Kidney glomerular epithelial cell (primary cell): ENCODE measurements around the gene CTSD.

ENCODE experiments used
- DNase-seq: peaks from one replicate; lab custom pipeline; 2025; lab: John Stamatoyannopoulos, UW

CTSD gene

GRCh38 chr11:1782831-1783724 lies 19.4 kb upstream of the CTSD start:
- DNase-seq = peak; percentile 42

DNA sequence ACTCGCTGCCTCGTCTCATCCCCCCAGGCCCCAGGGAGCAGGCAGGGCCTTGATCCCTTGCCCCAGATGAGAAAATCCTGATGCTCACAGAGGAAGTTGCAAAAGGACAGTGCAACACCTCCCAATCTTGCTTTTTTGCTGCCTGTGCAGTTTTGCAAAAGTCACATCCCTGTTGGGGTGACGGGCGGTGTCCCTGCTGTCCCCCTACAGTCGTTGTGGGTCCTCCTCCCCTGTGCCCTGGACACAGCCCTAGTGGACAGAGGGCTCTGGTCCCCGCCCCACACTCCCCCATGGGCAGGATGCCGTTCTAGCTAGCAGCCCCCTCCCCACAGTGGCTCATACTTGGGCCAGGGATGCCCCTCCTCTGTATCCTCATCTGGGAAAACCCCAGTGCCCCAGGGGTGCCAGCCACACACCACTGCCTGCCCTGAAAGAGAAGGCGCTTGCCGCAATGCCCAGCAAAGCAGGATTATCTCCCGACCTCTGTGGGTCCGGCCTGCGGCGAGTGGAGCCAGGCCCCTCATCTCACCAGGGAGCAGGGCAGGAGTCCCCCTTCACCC lies 18.4 kb upstream of the CTSD start:
- no peak for DNase-seq

- no peak for DNase-seq
Observed at GRCh38 chr11:1781593-1781975, 17.9 kb upstream of the CTSD start.

DNA sequence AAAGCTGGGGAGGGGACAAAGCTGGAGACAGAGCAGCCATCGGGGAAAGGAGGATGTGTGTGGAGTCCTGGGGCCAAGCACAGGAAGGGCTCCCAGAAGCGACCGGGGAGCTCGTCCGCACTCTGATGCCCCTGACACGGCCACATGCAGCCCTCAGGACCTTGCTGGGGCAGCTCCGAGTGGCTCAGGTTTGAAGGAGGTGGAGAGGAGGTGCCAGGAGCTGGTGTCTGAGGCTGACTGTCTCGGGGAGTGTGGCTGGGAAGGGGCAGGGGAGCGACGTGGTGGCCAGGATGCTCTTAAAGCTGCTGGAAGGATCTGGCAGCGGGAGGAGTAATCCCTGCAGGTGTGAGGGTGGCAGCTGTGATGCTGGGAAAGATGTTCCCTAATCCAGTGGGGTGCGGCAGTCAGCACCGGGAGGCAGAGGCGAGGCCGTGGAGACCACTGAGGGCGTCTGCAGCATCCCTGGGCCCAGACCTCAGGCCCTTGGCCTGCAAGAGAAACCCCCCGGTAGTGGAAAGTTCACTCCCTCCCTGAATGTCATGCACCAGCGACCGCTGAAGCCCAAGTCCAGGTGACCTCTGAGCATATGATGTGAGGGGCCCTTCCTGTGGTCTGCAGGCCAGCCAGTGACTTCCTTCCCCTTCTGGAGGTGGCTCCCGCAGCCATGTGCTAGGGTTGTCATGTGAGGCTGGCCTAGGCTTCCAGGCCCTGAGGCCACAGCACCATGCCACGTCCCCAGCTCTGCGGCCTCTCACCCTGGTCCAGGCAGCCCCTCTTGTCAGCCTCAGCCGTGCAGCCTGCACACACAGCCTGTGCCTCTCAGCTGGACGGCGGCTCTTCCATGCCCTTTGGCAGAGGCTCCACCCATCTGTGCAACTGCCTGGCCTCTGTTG lies 17.2 kb upstream of the CTSD start:
- DNase-seq = no peak

DNA sequence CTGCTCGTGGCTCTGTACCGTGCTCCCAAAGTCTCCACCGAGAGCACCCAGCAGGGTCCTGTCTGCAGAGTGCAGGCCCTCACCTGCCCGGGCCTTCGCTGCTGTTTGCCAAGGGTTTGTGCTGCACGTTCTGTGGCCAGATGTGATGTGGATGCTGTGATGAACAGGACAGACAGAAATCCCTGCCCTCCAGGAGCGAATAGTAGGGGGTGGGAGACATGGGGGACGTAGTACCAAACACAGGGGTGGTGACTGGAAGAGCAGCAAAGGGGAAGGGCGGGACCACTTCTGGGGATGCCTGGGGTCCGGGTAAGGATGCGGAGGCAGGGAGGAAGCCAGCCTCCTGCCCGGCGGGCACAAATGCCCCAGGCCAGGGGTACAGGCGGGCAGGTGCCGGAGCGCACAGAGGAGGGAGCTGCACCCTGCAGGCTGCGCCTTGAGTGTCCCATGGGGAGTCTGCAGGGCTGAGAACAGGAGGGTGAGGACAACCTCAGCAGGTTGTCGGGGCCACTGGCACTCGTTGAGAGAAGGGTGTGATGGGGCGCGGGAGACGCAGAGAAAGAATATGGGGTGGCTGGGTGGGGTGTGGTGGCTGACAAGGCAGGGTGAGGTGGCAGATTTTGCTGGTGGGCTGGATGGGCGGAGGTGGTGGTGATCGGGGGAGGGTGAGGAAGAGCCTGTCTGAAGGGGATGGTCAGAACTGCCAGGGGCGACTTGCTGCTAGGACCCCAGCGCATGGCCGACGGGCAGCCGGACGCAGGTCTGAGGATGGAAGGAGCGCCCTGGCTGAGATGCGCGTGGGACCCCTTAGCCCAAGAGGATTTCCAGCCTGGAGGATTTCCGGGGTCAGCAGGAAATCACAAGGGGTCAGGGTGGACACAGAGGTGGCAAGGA lies 16.3 kb upstream of the CTSD start:
- DNase-seq = no peak

GRCh38 chr11:1779034-1779805 lies 15.5 kb upstream of the CTSD start:
- DNase-seq = no peak

- no peak for DNase-seq
Observed at GRCh38 chr11:1778141-1778911, 14.6 kb upstream of the CTSD start.

DNA sequence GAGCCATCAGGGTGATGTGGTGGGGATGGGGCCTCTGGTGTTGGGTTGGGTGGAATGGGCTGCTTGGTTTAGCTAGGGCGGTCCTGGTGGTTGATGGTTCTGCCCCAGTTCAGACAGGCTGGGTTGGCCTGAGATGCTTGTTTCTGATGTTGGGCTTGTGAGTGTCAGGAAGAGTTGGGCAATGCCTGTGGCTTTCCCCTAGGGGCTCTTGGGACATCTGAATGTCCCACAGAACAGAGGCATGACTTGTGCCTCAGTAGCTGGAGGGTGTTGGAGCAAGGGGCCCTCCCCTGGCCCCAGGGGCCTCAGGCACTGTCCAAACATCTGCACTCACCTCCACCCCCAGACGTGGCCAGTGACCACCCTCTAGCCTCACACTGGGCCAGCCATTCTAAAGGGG lies 14.0 kb upstream of the CTSD start:
- no peak for DNase-seq

- DNase-seq = no peak
Observed at GRCh38 chr11:1776944-1777715, 13.4 kb upstream of the CTSD start.

DNA sequence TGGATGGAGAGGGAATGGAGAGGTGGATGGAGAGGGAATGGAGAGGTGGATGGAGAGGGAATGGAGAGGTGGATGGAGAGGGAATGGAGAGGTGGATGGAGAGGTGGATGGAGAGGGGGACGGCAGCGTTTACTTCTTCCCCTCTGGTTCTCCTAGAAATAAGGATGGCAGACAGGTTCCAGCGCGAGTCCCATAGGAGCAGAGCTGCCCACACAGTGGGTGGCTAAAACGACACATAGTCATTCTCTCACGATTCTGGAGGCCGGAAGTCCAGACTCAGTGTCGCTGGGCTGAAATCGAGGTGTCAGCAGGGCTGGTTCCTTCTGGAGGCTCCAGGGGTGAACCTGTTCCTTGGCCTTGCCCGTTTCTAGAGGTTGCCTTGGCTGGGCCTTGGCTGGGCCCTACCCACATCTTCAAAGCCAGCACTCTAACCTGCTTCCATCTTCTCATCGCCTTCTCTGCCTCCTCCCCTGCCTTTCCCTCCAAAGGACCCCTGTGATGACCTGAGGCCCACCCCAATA lies 12.7 kb upstream of the CTSD start:
- DNase-seq = no peak

GRCh38 chr11:1774886-1775285 lies 11.2 kb upstream of the CTSD start:
- DNase-seq = no peak

DNA sequence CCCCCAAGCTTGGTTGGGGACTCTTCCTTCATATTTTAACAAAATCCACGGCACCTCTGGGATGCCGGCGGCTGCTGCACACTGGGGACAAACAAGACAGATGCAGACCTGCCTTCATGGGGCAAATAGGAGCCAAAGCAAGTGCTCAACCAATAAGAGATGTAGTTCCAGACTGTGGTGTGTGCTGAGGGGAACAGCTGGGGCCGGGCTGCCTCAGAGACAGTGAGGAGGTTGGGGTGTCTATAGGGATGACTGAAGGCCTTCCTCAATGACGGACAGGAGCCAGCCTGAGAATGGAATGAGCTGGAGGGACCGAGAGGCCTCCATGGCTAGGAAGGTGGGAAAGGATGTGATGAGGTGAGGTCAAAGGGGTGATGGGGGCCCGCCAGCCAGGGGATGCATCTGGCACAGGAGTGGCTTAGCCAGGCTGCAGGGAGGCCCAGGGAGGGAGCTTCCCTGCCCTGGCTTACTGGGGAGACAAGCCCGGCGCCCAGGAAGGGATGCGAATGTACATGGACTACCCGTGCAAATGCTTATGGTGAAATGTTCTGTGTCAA lies 10.3 kb upstream of the CTSD start:
- no peak for DNase-seq

DNA sequence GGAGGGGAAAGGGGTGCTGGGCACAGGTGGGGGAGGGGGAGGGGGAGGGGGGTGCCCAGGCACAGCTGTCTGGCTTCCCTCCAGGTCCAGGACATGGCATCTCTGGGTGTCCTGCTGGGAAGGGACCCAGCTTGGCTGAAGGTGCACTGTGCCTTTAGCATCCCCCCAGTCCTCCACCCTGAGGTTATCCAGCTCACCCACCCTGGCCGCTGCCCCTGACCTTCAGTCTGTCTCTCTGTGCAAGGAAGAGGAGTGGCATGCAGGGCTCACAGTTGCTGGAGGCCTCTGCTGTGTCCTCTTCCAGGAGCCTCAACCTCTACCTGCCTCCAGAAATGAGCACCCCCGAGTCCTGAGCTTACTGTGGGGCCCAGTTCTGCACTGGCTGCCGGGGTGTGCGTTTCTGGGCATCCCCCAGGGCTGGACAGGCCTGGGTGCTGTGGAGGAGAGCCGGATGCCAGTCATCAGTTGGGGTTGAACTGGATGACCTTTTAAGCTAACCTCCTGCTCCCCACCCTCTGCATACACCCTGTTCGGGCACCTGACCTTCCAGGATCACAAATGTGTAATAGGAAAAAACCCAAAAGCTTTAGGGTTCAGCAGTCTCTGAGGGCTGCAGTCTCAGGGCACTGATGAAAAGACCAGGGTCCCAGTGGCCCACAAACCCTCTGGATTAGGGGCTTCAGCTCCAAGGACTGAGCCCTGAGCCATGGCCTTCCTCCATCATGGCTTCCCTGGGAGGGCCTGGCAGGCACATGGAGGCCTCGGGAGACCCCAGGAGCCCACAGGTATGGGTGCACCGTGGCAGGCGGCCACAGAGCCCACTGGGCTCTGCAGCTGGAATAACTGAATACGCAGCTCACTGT lies 9.6 kb upstream of the CTSD start:
- DNase-seq = no peak

- DNase-seq = peak; percentile 88
Observed at GRCh38 chr11:1772270-1773130, 8.8 kb upstream of the CTSD start.

DNA sequence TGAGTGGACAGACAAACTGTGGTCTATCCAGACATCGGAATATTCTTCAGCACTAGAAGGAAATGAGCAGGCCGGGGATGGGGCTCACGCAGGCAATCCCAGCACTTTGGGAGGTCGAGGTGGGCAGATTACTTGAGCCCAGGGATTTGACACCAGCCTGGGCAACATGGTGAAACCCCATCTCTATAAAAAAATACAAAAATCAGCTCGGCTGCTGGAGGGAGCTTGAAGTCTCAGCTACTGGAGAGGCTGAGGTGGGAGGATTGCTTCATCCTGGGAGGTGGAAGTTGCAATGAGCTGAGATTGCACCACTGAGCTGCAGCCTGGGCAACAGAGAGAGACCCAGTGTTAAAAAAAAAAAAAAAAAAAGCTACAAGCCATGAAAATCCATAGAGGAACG lies 8.0 kb upstream of the CTSD start:
- no peak for DNase-seq

DNA sequence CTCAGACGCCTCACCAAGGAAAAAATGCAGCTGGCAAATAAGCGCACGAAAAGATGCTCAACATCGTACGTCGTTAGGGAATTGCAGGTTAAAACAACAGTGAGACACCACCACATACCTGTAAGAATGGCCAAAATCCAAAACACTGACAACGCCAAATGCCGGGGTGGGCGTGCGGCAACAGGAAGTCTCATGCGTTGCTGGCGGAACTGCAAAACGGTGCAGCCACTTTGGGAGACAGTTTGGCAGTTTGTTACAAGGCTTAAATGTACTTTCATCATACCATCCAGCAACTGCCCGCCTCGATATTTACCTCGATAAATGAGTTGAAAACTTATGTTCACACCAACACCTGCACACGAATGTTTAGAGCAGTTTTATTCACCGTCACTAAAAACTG lies 7.5 kb upstream of the CTSD start:
- DNase-seq = no peak

DNA sequence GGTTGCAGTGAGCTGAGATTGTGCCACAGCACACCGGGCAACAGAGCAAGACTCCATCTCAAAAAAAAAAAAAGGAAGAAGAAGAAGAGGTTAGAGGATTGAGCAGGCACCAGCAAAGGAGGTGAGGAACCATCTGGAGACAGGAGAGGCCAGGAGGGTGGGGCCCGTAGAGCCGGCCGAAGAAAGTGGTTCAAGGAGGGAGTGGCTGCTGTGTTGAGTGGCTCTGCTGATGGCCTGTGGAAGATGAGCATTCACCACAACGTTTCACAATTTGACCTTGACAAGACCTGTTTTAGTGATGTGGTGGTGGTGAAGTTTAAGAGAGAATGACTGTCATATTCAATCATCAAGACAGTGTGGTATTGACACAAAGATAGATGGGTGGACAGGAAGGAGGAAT lies 6.8 kb upstream of the CTSD start:
- DNase-seq = no peak
